ENCODE data around the gene GFPT1.

DNA sequence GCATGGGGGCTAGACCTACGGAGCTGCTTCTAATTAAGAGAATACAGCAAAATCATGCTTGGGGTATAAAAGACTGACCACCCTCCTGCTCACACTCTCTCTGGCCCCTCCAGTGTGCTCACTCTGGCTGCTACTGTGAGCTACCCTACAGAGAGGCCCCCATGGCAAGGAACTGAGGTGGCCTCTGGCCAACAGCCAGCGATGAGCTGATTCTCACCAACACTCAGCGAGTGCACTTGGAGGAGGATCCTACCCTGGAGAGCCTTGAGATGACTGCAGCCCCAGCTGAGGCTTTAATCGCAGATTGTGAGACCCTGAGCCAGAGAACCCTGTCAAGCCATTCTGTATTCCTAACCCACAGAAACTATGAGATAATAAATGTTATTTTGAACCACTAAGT lies 88.2 kb downstream of the GFPT1 start:
- no peak for TF ChIP-seq EZH2 (IDR thresholded peaks at IDR 0.05; ENCODE audit: low read length, missing control alignments)
- TF ChIP-seq, protein P1, sequence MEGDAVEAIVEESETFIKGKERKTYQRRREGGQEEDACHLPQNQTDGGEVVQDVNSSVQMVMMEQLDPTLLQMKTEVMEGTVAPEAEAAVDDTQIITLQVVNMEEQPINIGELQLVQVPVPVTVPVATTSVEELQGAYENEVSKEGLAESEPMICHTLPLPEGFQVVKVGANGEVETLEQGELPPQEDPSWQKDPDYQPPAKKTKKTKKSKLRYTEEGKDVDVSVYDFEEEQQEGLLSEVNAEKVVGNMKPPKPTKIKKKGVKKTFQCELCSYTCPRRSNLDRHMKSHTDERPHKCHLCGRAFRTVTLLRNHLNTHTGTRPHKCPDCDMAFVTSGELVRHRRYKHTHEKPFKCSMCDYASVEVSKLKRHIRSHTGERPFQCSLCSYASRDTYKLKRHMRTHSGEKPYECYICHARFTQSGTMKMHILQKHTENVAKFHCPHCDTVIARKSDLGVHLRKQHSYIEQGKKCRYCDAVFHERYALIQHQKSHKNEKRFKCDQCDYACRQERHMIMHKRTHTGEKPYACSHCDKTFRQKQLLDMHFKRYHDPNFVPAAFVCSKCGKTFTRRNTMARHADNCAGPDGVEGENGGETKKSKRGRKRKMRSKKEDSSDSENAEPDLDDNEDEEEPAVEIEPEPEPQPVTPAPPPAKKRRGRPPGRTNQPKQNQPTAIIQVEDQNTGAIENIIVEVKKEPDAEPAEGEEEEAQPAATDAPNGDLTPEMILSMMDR (conservative IDR thresholded peaks at IDR 0.05 in 1 of 2, IDR thresholded peaks at IDR 0.05 in 1 of 2; ENCODE audit: low read depth in 1 of 2, low read length in 2 of 2) = no peak

All from fibroblast of lung (primary cell).